OCI-LY3 (cell line): ENCODE measurements around the gene HDAC7.

Source experiments
- EZH2phosphoT487 ChIP-seq: fragments of 200-600 bp; shearing (Covaris generic); IDR thresholded peaks from 2 replicates; pipeline ENCODE4 v1.6.1; 2018; ENCODE audit warnings: antibody characterized with exemption, mixed run types, low read depth
- TF ChIP-seq, protein P1 (sequence below): fragments of 200-600, 300-600 bp; sonication (generic); IDR thresholded peaks from 2 replicates; pipeline ENCODE4 v1.5.1; 2014; ENCODE audit warnings: antibody characterized with exemption, low read length, low read depth

- TF ChIP-seq, protein P1, sequence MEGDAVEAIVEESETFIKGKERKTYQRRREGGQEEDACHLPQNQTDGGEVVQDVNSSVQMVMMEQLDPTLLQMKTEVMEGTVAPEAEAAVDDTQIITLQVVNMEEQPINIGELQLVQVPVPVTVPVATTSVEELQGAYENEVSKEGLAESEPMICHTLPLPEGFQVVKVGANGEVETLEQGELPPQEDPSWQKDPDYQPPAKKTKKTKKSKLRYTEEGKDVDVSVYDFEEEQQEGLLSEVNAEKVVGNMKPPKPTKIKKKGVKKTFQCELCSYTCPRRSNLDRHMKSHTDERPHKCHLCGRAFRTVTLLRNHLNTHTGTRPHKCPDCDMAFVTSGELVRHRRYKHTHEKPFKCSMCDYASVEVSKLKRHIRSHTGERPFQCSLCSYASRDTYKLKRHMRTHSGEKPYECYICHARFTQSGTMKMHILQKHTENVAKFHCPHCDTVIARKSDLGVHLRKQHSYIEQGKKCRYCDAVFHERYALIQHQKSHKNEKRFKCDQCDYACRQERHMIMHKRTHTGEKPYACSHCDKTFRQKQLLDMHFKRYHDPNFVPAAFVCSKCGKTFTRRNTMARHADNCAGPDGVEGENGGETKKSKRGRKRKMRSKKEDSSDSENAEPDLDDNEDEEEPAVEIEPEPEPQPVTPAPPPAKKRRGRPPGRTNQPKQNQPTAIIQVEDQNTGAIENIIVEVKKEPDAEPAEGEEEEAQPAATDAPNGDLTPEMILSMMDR: peak; percentile 59
- TF ChIP-seq EZH2phosphoT487: no peak
Observed at GRCh38 chr12:47817272-47818006, 2.3 kb downstream of the HDAC7 start.
